ENCODE data around the gene ZNF385B.

Gene ZNF385B

GRCh38 chr2:179434357-179434756 lies 427.1 kb downstream of the ZNF385B start:
- TF ChIP-seq ZNF274 (IDR thresholded peaks at IDR 0.05; ENCODE audit: low read depth, low read length), result no peak
- H3K4me3 ChIP-seq (ENCODE audit: low read length), result no peak overlapping the region

DNA sequence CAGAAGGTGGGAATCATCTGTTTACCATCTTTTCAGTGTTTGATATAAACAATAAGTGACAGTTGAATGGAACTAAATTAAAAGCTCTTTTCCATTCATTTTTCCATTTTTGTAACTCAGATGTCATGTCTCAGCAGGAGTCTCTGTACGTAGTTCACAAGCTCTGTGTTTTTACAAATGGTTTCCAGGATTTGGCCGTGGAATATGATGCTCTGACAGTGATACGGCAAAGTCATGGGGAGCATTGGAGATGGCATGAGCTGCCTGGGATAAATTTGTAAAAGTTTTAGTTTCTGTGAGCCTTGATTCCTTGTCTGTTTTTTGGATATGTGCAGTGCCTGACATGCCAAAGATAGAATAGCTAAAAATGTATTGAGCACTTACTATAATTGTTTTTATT lies 428.7 kb downstream of the ZNF385B start:
- TF ChIP-seq ZNF274 (IDR thresholded peaks at IDR 0.05; ENCODE audit: low read depth, low read length), result no peak
- no peak overlapping the region for H3K4me3 ChIP-seq (ENCODE audit: low read length)

GRCh38 chr2:179429597-179429996 lies 431.8 kb downstream of the ZNF385B start:
- H3K4me3 ChIP-seq (ENCODE audit: low read length), result no peak overlapping the region
- no peak for TF ChIP-seq ZNF274 (IDR thresholded peaks at IDR 0.05; ENCODE audit: low read depth, low read length)

GRCh38 chr2:179429060-179429471 lies 432.3 kb downstream of the ZNF385B start:
- TF ChIP-seq ZNF274 (IDR thresholded peaks at IDR 0.05; ENCODE audit: low read depth, low read length), result no peak

GRCh38 chr2:179428649-179429048 lies 432.8 kb downstream of the ZNF385B start:
- H3K4me3 ChIP-seq (ENCODE audit: low read length), result no peak overlapping the region
- no peak for TF ChIP-seq ZNF274 (IDR thresholded peaks at IDR 0.05; ENCODE audit: low read depth, low read length)

More at GRCh38 chr2:179429060-179429471, 432.3 kb downstream of the ZNF385B start:
- no peak overlapping the region for H3K4me3 ChIP-seq (ENCODE audit: low read length)

- no peak for TF ChIP-seq ZNF274 (IDR thresholded peaks at IDR 0.05; ENCODE audit: low read depth, low read length)
- H3K4me3 ChIP-seq (ENCODE audit: low read length), result no peak overlapping the region
These were observed 434.3 kb downstream of the ZNF385B start for GRCh38 chr2:179427065-179427464.

- TF ChIP-seq ZNF274 (IDR thresholded peaks at IDR 0.05; ENCODE audit: low read depth, low read length), result no peak
- no peak overlapping the region for H3K4me3 ChIP-seq (ENCODE audit: low read length)
These were observed 436.8 kb downstream of the ZNF385B start for GRCh38 chr2:179424571-179424970.

DNA sequence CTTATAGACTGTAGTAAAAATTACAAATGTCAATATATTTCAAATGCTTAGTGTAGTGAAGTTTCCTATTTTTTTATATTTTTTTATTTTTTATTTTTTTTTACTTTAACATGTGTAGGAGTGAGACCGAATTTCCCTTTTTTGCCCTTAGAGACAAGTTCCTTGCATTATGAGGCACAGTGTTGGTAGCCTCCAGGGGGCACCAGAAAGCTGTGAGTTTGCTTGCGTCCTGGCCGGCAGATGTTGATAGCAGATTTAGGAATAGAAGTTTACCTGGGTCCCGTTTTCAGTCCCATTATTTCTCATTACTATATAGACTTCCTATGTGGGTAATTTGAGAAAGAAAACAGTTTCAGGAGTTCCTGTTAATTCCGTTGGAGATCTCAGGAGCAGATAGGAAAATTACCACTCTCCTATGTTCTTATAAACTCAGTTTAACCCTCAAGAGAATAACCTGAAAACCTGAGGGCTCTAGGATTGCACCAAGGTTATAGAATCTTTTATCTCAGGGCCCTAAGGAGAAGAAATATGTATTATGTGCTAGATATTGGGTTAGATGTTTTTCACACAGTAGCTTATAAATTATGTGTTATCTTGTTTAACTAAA lies 439.3 kb downstream of the ZNF385B start:
- no peak overlapping the region for H3K4me3 ChIP-seq (ENCODE audit: low read length)
- no peak for TF ChIP-seq ZNF274 (IDR thresholded peaks at IDR 0.05; ENCODE audit: low read depth, low read length)

DNA sequence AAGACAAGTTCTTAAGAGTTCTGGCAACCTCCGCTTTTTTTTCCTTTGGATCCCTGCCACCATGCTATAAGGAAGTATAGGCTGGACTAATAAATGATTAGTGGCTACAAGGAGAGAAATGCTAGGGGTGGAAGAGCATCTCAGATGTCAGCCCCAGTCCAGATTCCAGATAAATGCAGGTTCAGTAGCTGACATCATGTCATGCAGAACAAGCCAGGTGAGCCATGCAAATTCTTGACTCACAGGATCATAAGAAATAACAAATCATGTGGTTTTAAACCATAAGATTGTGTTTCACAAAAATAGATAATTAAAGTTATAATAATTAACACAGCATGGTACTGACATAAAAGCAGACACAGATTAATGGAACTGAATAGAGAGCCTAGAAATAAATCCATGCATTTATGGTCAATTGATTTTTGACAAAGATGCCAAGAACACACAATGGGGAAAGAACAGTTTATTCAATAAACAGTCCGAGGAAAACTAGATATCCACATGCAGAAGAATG lies 443.9 kb downstream of the ZNF385B start:
- TF ChIP-seq ZNF274 (IDR thresholded peaks at IDR 0.05; ENCODE audit: low read depth, low read length), result no peak
- H3K4me3 ChIP-seq (ENCODE audit: low read length), result no peak overlapping the region

DNA sequence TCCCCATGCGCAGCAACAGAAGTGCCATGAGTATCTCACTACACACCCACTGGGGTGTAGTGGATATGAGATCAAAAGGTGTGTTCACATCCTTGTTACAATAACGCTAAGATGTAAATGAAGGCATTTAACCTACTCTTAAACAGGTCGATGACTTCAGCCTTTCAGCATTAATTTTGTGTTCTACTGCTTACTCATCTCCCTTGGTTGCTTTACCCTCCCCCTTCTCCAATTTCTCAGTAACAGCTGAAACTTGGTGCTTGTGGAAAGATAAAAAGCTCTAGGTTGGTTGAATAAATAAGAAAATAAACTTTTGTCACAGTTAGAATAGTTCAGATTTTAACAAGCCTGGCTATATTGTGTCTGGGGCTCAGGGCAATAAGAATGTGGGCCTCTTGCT lies 449.3 kb downstream of the ZNF385B start:
- no peak for TF ChIP-seq ZNF274 (IDR thresholded peaks at IDR 0.05; ENCODE audit: low read depth, low read length)
- H3K4me3 ChIP-seq (ENCODE audit: low read length), result no peak overlapping the region

- H3K4me3 ChIP-seq (ENCODE audit: low read length), result no peak overlapping the region
- TF ChIP-seq ZNF274 (IDR thresholded peaks at IDR 0.05; ENCODE audit: low read depth, low read length), result no peak
These were observed 450.7 kb downstream of the ZNF385B start for GRCh38 chr2:179410552-179411356.

GRCh38 chr2:179403624-179404023 lies 457.8 kb downstream of the ZNF385B start:
- no peak overlapping the region for H3K4me3 ChIP-seq (ENCODE audit: low read length)
- TF ChIP-seq ZNF274 (IDR thresholded peaks at IDR 0.05; ENCODE audit: low read depth, low read length), result no peak

DNA sequence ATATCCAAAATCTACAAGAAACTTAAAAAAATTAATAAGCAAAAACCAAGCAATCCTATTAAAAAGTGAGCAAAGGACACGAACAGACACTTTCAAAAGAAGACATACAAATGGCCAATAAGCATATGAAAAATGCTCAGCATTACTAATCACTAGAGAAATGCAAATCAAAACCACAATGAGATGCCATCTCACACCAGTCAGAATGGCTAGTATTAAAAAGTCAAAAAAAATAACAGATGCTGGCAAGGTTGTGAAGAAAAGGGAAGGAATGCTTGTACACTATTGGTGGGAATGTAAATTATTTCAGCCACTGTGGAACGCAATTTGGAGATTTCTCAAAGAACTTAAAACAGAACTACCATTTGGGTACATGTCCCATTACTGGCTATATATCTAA lies 467.9 kb downstream of the ZNF385B start:
- no peak overlapping the region for H3K4me3 ChIP-seq (ENCODE audit: low read length)
- no peak for TF ChIP-seq ZNF274 (IDR thresholded peaks at IDR 0.05; ENCODE audit: low read depth, low read length)

All from GM08714 (cell line).